HG03095 (cell line): ENCODE results near the gene FEM1C.
A peak's percentile ranks its signal among the peaks of the same experiment; 100 is the strongest.

Experiments used
- ATAC-seq: cut with Tn5 transposase; IDR thresholded peaks from one replicate; pipeline ENCODE4 v1.9.1; 2021; ENCODE audit warnings: moderate library complexity; ENCODE audit not compliant: unreplicated experiment

The FEM1C gene

GRCh38 chr5:115522832-115523403, 21.7 kb downstream of the FEM1C start:
- ATAC-seq: no peak

GRCh38 chr5:115520191-115520590, 24.4 kb downstream of the FEM1C start:
- ATAC-seq: no peak

GRCh38 chr5:115516372-115516771, 28.2 kb downstream of the FEM1C start:
- ATAC-seq: no peak

GRCh38 chr5:115514220-115514619, 30.4 kb downstream of the FEM1C start:
- ATAC-seq: no peak

- ATAC-seq: no peak
These were observed 32.9 kb downstream of the FEM1C start for GRCh38 chr5:115511632-115512031.

- ATAC-seq: no peak
These were observed 34.4 kb downstream of the FEM1C start for GRCh38 chr5:115510145-115510645.

- ATAC-seq: no peak
These were observed 35.0 kb downstream of the FEM1C start for GRCh38 chr5:115509547-115509946.

GRCh38 chr5:115507681-115508080, 36.9 kb downstream of the FEM1C start:
- ATAC-seq: no peak

DNA sequence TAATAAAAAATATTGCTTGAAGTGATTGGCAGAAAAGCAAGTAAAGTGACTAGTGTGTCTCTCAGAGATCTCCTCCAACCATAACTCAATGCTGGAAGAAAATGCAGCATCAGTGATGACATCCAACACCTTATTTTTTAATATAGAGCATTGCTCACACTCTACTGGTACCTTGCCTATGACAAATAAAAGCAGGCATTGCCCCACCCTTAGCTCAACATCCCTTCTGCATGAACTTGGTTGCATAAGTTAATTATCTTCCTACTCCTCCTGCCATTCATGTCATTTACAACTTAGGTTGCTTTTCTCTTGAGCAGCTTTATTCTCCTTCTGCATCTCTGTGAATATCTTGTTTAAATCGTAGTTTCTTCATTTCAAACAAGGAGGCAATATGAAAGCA, 41.2 kb downstream of the FEM1C start:
- ATAC-seq: no peak

DNA sequence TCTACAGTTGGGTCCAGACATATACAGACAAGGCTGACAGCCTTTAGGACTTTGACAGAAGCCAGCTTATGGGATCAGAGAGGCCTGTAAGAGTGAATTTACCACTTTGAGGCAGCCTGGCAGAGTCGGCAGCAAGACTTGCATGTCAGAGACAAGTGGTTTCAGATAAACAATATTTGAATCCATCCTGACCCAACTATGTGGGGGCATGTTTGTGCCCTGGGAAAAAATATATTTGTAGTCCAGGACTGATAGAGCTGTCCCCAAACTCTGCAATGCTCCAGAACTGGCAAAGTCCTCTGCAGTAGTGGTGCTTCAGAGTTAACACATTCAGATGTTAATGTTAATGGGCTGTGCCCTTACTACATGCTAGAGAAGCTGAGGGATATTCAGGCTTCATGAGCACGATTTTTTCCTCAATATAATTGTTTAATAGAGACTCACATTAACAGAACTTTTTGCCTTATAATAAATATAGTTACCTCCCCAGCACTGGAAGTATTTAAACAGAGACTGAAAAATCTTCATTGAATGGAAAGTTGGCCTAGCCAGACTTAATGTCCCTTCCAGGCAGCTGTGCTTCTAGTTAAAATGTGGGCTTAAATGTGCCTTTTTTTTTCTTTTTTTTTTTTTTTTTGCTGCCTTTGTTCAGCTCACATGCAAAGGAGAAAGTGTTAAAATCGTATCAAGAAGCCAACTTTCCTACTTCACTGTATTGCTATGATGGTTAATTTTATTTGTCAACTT, 42.9 kb downstream of the FEM1C start:
- ATAC-seq: no peak

DNA sequence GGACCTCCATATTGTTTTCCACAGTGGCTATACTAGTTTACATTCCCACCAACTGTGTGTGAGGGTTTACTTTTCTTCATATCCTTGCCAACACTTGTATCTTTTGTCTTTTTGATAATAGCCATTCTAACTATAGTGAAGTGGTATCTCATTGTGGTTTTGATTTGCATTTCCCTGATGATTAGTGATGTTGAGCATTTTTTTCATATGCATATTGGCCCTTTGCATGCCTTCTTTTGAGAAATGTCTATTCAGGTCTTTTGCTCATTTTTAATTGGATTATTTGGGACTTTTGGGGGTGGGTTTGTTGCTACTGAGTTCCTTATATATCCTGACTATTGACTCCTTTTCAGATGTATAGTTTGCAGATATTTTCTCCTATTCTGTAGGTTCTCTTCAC, 44.4 kb downstream of the FEM1C start:
- no peak for ATAC-seq

GRCh38 chr5:115496936-115497576, 47.5 kb downstream of the FEM1C start:
- no peak for ATAC-seq

- ATAC-seq: no peak
These were observed 49.8 kb downstream of the FEM1C start for GRCh38 chr5:115494570-115495289.

DNA sequence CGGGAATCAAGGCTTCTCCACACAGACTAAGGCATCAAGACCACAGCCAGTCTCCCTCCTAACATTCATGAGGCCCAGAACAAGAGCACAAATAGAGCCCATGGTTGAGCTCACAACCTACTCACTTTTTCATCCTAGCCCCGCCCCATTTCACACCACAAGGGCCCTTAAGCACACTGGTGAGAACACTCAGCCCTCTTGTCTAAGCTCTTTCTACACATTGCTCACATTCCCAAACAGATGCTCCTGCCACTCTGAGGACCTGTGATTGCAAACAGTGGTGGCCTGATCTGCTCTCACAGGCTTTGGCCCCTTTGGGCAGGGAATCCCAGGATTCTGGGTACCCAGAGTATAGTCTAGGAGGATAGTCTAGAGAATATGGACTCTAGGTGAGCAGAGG, 54.0 kb downstream of the FEM1C start:
- no peak for ATAC-seq

DNA sequence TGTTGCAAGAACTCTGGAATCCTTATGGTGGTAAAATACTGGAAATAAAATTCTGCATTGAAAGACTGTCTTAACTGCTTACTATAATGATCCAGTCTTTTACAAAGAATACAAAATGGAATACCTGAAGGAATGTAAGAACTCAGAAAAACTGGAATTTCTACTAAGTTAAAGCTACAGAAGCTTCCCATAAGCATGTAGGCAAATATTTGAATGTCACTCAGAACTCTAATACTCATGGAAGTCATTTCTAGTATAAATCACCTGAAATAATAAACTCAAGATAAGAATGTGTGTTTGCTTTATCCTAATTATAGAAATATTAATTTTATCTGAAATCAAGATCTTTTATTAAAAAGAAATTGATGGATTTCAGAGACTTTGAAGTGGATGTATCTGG, 54.8 kb downstream of the FEM1C start:
- no peak for ATAC-seq

DNA sequence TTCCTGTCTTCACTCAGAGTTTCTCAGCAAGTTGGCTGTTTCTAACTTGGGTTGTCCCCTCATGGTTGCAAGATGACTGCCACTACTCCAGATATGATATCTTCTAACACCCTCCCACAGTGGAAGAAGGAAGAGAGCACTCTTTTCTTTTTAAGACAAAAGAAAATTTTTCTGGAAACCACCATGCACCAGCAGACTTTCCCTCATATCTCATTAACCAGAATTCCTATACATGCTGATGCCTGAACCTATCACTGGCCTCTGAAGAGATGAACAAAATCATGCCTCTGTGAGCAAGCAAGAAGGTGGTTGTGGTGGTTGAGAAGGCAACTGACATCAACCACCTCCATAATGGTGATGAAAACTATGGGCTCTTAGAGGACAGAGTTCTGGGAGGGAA, 56.8 kb downstream of the FEM1C start:
- ATAC-seq: peak; percentile 72

- no peak for ATAC-seq
These were observed 57.4 kb downstream of the FEM1C start for GRCh38 chr5:115487168-115487567.

DNA sequence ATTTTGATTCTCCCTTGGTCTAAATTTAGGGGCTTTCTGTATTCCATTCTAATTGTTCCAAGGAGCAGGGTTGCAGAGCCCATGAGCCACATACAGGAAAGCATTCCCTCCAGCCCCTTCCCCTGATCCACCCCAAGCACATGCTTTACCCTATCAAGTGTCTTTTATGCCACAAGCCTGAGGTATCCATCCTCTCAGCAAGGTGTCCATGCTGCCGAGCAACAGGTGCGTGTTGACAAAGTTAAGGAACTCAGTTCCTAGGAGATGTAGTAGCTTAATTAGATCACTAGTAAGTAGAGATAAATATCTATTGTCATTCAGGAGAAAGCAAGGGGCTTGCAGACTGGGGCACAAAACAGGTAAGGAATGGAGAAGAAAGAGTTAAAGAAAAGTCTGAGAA, 57.8 kb downstream of the FEM1C start:
- ATAC-seq: no peak

- ATAC-seq: no peak
These were observed 60.2 kb downstream of the FEM1C start for GRCh38 chr5:115484368-115484767.

DNA sequence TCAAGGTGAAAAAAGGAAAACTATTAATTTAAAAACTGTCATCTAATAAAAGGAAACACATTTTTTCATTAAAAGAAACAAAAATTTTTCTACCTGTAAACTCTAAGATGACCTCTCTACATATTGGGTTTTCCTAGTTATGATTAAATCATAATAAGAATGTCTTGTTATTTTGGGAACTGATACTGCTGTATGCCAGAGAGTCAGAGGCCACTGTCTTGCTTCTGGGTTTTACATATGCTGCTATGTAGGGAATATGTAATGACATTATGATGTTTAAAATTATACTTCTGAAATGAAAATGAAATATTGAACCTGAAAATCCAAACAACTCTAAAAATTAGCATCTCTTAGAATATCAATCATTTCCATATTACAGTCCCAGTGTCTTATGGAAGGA, 63.7 kb downstream of the FEM1C start:
- no peak for ATAC-seq

GRCh38 chr5:115480271-115480670, 64.3 kb downstream of the FEM1C start:
- peak; percentile 70 for ATAC-seq
